SK-N-SH (cell line): ENCODE data around the gene MEF2A.

Experiments used
- CHD2 ChIP-seq: fragments of 150-350 bp; IDR thresholded peaks from 2 replicates; pipeline ENCODE4 v1.6.1; 2018; ENCODE audit warnings: low read length; ENCODE audit not compliant: partially characterized antibody
- EZH2phosphoT487 ChIP-seq: fragments of 200-600 bp; sonication (generic); IDR thresholded peaks from 2 replicates; pipeline ENCODE4 v1.6.1; 2017; ENCODE audit warnings: low read depth, mixed run types, mild to moderate bottlenecking, antibody characterized with exemption, moderate library complexity, borderline replicate concordance
- FOXM1 ChIP-seq: IDR thresholded peaks from 2 replicates; pipeline ENCODE4 v1.4.0; 2012; ENCODE audit warnings: low read depth, mild to moderate bottlenecking
- GATA2 ChIP-seq: sonication (generic); formaldehyde crosslinking; IDR thresholded peaks from 2 replicates; pipeline ENCODE4 v1.5.0; 2020; ENCODE audit warnings: mild to moderate bottlenecking, missing genetic modification reagents
- JUND ChIP-seq: IDR thresholded peaks from 2 replicates; pipeline ENCODE4 v1.4.0; 2012
- MXI1 ChIP-seq: IDR thresholded peaks from 2 replicates; pipeline ENCODE4 v1.6.1; 2012; ENCODE audit warnings: mild to moderate bottlenecking, low read depth, low read length, improper control_type of control experiment
- NFIC ChIP-seq: IDR thresholded peaks from 2 replicates; pipeline ENCODE4 v1.4.0; 2012; ENCODE audit warnings: borderline replicate concordance
- RFX5 ChIP-seq: IDR thresholded peaks from 2 replicates; pipeline ENCODE4 v1.6.1; 2012; ENCODE audit warnings: mild to moderate bottlenecking, improper control_type of control experiment, low read length
- TAF1 ChIP-seq: IDR thresholded peaks from 2 replicates; pipeline ENCODE4 v1.6.1; 2012; ENCODE audit warnings: low read depth, mild to moderate bottlenecking, low read length, moderate library complexity, borderline replicate concordance
- TEAD4 ChIP-seq: IDR thresholded peaks from 2 replicates; pipeline ENCODE4 v1.4.0; 2012; ENCODE audit warnings: mild to moderate bottlenecking, borderline replicate concordance; ENCODE audit not compliant: insufficient read depth
- TF ChIP-seq, protein P1 (sequence below): fragments of 150-350 bp; IDR thresholded peaks from 2 replicates; pipeline ENCODE4 v1.6.1; 2017; ENCODE audit warnings: antibody characterized with exemption, low read length, low read depth, borderline replicate concordance
- TF ChIP-seq, protein P2 (sequence below): fragments of 200-600 bp; sonication (generic); IDR thresholded peaks from 2 replicates; pipeline ENCODE4 v1.6.1; 2017; ENCODE audit warnings: antibody characterized with exemption, mild to moderate bottlenecking, moderate library complexity

DNA sequence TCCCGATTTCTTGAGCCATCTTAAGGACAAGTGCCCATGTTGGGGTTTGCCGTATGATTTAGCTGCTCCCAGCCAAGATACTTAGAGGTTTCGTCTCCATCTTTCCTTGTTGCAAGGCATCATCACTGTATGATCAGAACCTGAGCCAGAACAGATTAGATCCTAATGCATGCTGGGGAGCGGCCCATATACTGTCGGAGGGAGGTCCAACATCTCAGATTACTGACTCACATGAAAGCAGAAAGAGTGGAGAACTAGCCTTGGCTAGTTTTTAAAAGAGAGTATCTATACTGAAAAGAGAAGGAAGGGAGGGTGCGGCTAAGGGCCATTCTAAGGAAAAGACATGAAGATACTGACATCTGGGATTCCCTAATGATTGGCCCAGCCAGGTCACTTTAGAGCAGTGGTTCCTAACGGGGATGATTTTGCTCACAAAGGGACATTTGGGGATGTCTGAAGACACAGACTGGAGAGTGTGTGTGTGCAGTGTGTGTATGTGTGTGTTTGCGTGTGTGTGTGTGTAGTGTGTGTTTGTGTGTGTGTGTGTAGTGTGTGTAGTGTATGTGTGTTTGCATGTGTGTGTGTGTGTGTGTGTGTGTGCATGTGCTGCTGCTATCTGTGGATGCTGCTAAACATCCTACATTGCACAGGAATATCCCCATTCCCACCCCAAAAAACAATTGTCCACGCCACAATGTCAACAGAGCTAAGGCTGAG lies 179.7 kb downstream of the MEF2A start:
- TF ChIP-seq, protein P1, sequence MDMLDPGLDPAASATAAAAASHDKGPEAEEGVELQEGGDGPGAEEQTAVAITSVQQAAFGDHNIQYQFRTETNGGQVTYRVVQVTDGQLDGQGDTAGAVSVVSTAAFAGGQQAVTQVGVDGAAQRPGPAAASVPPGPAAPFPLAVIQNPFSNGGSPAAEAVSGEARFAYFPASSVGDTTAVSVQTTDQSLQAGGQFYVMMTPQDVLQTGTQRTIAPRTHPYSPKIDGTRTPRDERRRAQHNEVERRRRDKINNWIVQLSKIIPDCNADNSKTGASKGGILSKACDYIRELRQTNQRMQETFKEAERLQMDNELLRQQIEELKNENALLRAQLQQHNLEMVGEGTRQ: no peak
- TF ChIP-seq GATA2 (CRISPR knock-in tag): no peak
- no peak for TF ChIP-seq TEAD4
- no peak for TF ChIP-seq NFIC
- TF ChIP-seq CHD2: no peak
- no peak for TF ChIP-seq EZH2phosphoT487
- TF ChIP-seq, protein P2, sequence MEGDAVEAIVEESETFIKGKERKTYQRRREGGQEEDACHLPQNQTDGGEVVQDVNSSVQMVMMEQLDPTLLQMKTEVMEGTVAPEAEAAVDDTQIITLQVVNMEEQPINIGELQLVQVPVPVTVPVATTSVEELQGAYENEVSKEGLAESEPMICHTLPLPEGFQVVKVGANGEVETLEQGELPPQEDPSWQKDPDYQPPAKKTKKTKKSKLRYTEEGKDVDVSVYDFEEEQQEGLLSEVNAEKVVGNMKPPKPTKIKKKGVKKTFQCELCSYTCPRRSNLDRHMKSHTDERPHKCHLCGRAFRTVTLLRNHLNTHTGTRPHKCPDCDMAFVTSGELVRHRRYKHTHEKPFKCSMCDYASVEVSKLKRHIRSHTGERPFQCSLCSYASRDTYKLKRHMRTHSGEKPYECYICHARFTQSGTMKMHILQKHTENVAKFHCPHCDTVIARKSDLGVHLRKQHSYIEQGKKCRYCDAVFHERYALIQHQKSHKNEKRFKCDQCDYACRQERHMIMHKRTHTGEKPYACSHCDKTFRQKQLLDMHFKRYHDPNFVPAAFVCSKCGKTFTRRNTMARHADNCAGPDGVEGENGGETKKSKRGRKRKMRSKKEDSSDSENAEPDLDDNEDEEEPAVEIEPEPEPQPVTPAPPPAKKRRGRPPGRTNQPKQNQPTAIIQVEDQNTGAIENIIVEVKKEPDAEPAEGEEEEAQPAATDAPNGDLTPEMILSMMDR: no peak
- TF ChIP-seq JUND: no peak
- TF ChIP-seq TAF1: no peak
- TF ChIP-seq MXI1: no peak
- TF ChIP-seq RFX5: no peak
- TF ChIP-seq FOXM1: no peak
